Aortic smooth muscle cell (primary cell): ENCODE measurements around the gene NCOA5. TPM values are rescaled to one million over a fixed set of nuclear protein-coding genes. Genes with fewer than 3 reads are reported as not detected.

Source experiments
- total RNA-seq: library from RNA; depleted of rRNA; stranded (reverse); fragments of >200 nt; gene quantifications from 2 replicates; pipeline ENCODE4 v1.2.3, GENCODE V29; 2014

The NCOA5 gene
- 7.8 and 9.3 TPM in 2 replicates for total RNA-seq

GRCh38 chr20:46089417-46090388 is at the start of gene NCOA5:
TSS of gene NCOA5 (minus strand) at chr20:46089962. CDS start at chr20:46079424, 10,538 bp downstream.

DNA sequence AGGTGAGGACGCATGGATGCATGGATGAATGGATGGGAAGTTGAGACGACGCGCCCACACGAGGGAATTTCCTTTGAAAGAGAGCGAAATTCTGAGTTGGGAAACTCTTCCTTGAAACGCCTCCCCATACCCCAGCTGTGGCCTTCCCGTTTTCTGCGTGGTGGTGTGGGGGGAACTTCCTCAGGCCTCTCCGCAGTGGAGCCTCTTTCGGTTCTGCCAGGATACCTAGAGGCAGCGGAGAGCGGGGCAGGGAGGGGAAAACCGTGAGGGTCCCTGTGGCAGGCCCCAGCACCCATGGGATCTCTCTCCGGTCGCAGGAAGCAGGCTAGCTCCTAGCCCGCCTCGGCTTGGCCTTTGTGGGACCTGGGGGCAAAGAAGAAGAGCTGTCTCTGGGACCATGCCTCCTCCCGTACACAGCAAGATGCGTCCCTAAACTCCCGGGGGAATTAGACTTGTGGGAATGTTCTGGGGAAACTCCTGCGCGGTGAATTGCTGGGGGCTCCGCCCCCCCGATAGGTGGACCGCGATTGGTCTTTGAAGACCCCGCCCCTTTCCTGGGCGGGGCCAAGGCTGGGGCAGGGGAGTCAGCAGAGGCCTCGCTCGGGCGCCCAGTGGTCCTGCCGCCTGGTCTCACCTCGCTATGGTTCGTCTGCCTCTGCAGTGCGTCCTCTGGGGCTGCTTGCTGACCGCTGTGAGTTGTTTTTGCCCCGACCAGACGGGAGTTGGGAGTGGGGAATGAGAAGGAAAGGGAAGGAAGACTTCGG is 28.1 kb upstream of the NCOA5 start, which contains the start of gene CD40:
Gene CD40 (plus strand): TSS at position 611 of the 764 bp plus-strand sequence. CDS start 30 bp downstream, at position 641.

GRCh38 chr20:46028772-46029371 is 60.9 kb downstream of the NCOA5 start, which contains the start of gene SLC12A5:
TSS of gene SLC12A5 (plus strand) at chr20:46029215. CDS start at chr20:46029345, 130 bp downstream.

Other genes starting within 250 kb of the NCOA5 start
- gene ACOT8, start 232.6 kb downstream of the NCOA5 start, total RNA-seq = 29.2 and 32.9 TPM in 2 replicates
- 5.2 and 5.5 TPM in 2 replicates for gene ZSWIM3, start 232.3 kb downstream of the NCOA5 start, total RNA-seq
- 3.0 TPM in 2 replicates for gene ZSWIM1, start 208.7 kb downstream of the NCOA5 start, total RNA-seq
- gene SPATA25, start 202.3 kb downstream of the NCOA5 start, total RNA-seq = 1.4 and 1.5 TPM in 2 replicates
- 5.2 and 5.3 TPM in 2 replicates for gene NEURL2, start 198.8 kb downstream of the NCOA5 start, total RNA-seq
- 103 and 140 TPM in 2 replicates for gene CTSA, start 198.6 kb downstream of the NCOA5 start, total RNA-seq
- gene PLTP, start 177.8 kb downstream of the NCOA5 start, total RNA-seq = 32.0 and 41.9 TPM in 2 replicates
- 7.0 and 7.5 TPM in 2 replicates for gene PCIF1, start 155.3 kb downstream of the NCOA5 start, total RNA-seq
- gene ZNF335, start 117.8 kb downstream of the NCOA5 start, total RNA-seq = 10.7 and 13.3 TPM in 2 replicates
- not detected in 2 replicates for gene MMP9, start 81.1 kb downstream of the NCOA5 start, total RNA-seq
- 0.06 TPM in 1 of 2 replicates, not detected in the other for gene SLC12A5, start 60.7 kb downstream of the NCOA5 start, total RNA-seq
- gene CD40, start 28.4 kb upstream of the NCOA5 start, total RNA-seq = 7.3 and 7.8 TPM in 2 replicates
- not detected in 2 replicates for gene CDH22, start 218.5 kb upstream of the NCOA5 start, total RNA-seq